Osteoblast (primary cell): ENCODE measurements around the gene METTL1. TPM values are rescaled to one million over a fixed set of nuclear protein-coding genes. Genes with fewer than 3 reads are reported as not detected.
"Not testable (repeated sequence)": the region's sequence is repeated elsewhere in the genome, so short reads cannot be mapped to it uniquely, and the experiment has no call there.

ENCODE experiments used
- DNase-seq: peaks from one replicate; pipeline ENCODE4 v3.0.0; 2011; ENCODE audit warnings: low spot score, mixed read lengths; ENCODE audit not compliant: insufficient read length; ENCODE audit errors: missing footprints
- H2AFZ ChIP-seq: 2 replicates; pipeline ENCODE4 v1.6.0; 2011; ENCODE audit warnings: mild to moderate bottlenecking, low read length
- H3K27ac ChIP-seq: 2 replicates; pipeline ENCODE4 v1.5.1; 2011; ENCODE audit warnings: mild to moderate bottlenecking, low read depth, low read length, moderate library complexity
- H3K27me3 ChIP-seq: 2 replicates; pipeline ENCODE4 v1.6.0; 2012; ENCODE audit warnings: mild to moderate bottlenecking, control low read depth, inconsistent platforms, low read length, moderate library complexity; ENCODE audit not compliant: insufficient read depth
- H3K36me3 ChIP-seq: 2 replicates; pipeline ENCODE4 v1.5.1; 2011; ENCODE audit warnings: mild to moderate bottlenecking, low read length, control low read depth, moderate library complexity; ENCODE audit not compliant: insufficient read depth
- H3K4me1 ChIP-seq: 2 replicates; pipeline ENCODE4 v1.5.1; 2011; ENCODE audit warnings: mild to moderate bottlenecking, low read length, control low read depth, moderate library complexity; ENCODE audit not compliant: insufficient read depth
- H3K4me2 ChIP-seq: 2 replicates; pipeline ENCODE4 v1.6.0; 2011; ENCODE audit warnings: mild to moderate bottlenecking, low read length; ENCODE audit not compliant: insufficient read depth
- H3K4me3 ChIP-seq: fragments of 200-600 bp; sonication (generic); 3 replicates; pipeline ENCODE4 v1.5.1; 2012; ENCODE audit warnings: mild to moderate bottlenecking, low read length, inconsistent platforms; ENCODE audit not compliant: insufficient read depth
- H3K79me2 ChIP-seq: 2 replicates; pipeline ENCODE4 v1.6.0; 2012; ENCODE audit warnings: mild to moderate bottlenecking, low read length, control low read depth, inconsistent platforms; ENCODE audit not compliant: insufficient read depth
- H3K9me3 ChIP-seq: 2 replicates; pipeline ENCODE4 v1.5.1; 2011; ENCODE audit warnings: low read depth, low read length, control low read depth
- H4K20me1 ChIP-seq: 2 replicates; pipeline ENCODE4 v1.6.0; 2012; ENCODE audit warnings: mild to moderate bottlenecking, low read length, control low read depth; ENCODE audit not compliant: insufficient read depth
- total RNA-seq: library from RNA; depleted of rRNA; stranded (reverse); fragments of >200 nt; gene quantifications from 2 replicates; pipeline ENCODE4 v1.2.3, GENCODE V29; 2012
- TF ChIP-seq, protein P1 (sequence below): IDR thresholded peaks from 2 replicates; pipeline ENCODE4 v1.5.1; 2011; ENCODE audit warnings: mild to moderate bottlenecking, low read depth, low read length, moderate library complexity; ENCODE audit errors: extremely low read depth

METTL1 gene
- 2.9 TPM in 2 replicates for total RNA-seq

- Histone ChIP-seq H3K4me3 (peak within 1 kb of the TSS; percentile 91), H3K79me2 (peaks cover 12% of the 10 kb centered on the region), H3K36me3 (peaks cover 26% of the 10 kb centered on the region), H3K4me2 (peak within 1 kb of the TSS; percentile 90), H3K4me1 (peaks cover 23% of the 10 kb centered on the region), H3K27ac (peak within 1 kb of the TSS; percentile 95), H4K20me1 (no peaks in the 10 kb centered on the region), H2AFZ (peak within 1 kb of the TSS; percentile 98), H3K9me3 (no peaks in the 10 kb centered on the region), H3K27me3 (peaks cover 5% of the 10 kb centered on the region)
- TF ChIP-seq, protein P1, sequence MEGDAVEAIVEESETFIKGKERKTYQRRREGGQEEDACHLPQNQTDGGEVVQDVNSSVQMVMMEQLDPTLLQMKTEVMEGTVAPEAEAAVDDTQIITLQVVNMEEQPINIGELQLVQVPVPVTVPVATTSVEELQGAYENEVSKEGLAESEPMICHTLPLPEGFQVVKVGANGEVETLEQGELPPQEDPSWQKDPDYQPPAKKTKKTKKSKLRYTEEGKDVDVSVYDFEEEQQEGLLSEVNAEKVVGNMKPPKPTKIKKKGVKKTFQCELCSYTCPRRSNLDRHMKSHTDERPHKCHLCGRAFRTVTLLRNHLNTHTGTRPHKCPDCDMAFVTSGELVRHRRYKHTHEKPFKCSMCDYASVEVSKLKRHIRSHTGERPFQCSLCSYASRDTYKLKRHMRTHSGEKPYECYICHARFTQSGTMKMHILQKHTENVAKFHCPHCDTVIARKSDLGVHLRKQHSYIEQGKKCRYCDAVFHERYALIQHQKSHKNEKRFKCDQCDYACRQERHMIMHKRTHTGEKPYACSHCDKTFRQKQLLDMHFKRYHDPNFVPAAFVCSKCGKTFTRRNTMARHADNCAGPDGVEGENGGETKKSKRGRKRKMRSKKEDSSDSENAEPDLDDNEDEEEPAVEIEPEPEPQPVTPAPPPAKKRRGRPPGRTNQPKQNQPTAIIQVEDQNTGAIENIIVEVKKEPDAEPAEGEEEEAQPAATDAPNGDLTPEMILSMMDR, result no peak
- peak; percentile 98 for DNase-seq
Measured at GRCh38 chr12:57771873-57772428, at the start of gene METTL1. METTL1 (minus strand) TSS chr12:57772105; CDS start chr12:57772083, 22 bp downstream.

GRCh38 chr12:57821015-57821414 lies 49.1 kb upstream of the METTL1 start:
- not testable (repeated sequence) for H3K27ac ChIP-seq, H2AFZ ChIP-seq, H3K9me3 ChIP-seq, H3K4me3 ChIP-seq, H3K4me2 ChIP-seq, H3K27me3 ChIP-seq, DNase-seq, H3K4me1 ChIP-seq
- Histone ChIP-seq H3K36me3 (peaks cover 71% of the 10 kb centered on the region), H3K79me2 (peaks cover 22% of the 10 kb centered on the region), H4K20me1 (peaks cover 42% of the 10 kb centered on the region)

GRCh38 chr12:57820119-57820518 lies 48.2 kb upstream of the METTL1 start:
- DNase-seq, H3K4me3 ChIP-seq, H3K27ac ChIP-seq, H3K4me2 ChIP-seq, H3K9me3 ChIP-seq, H3K4me1 ChIP-seq, H3K27me3 ChIP-seq, H2AFZ ChIP-seq: not testable (repeated sequence)
- Histone ChIP-seq H3K36me3 (peaks cover 62% of the 10 kb centered on the region), H4K20me1 (peaks cover 43% of the 10 kb centered on the region), H3K79me2 (peaks cover 15% of the 10 kb centered on the region)

DNA sequence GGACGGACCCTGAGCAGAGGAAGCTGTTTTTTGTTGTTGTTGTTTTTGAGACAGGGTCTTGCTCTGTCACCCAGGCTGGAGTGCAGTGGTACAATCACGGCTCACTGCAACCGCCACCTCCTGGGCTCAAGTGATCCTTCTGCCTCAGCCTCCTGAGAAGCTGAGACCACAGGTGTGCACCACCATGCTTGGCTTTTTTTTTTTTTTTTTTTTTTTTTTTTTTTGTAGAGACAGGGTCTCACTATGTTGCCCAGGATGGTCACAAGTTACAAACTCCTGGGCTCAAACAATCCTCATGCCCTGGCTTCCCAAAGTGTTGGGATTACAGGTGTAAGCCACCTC lies 46.1 kb upstream of the METTL1 start:
- not testable (repeated sequence) for H3K9me3 ChIP-seq, H3K4me2 ChIP-seq, H2AFZ ChIP-seq, H3K27me3 ChIP-seq, H3K27ac ChIP-seq, DNase-seq, H3K79me2 ChIP-seq, H3K4me3 ChIP-seq
- H3K36me3 ChIP-seq, result peaks cover 42% of the 10 kb centered on the region
- peaks cover 35% of the 10 kb centered on the region for H4K20me1 ChIP-seq
- H3K4me1 ChIP-seq, result peaks cover 20% of the 10 kb centered on the region

GRCh38 chr12:57817261-57817989 lies 45.5 kb upstream of the METTL1 start:
- Histone ChIP-seq H3K4me2 (no peak overlapping the region), H3K4me1 (peaks cover 22% of the 10 kb centered on the region), H3K27me3 (no peaks in the 10 kb centered on the region), H3K36me3 (peaks cover 41% of the 10 kb centered on the region), H3K79me2 (no peaks in the 10 kb centered on the region), H2AFZ (no peak overlapping the region), H4K20me1 (peaks cover 30% of the 10 kb centered on the region), H3K9me3 (no peaks in the 10 kb centered on the region), H3K4me3 (no peak overlapping the region), H3K27ac (no peak overlapping the region)
- DNase-seq, result no peak
- TF ChIP-seq, protein P1, result no peak
